MM.1S (cell line): ENCODE results near the gene MS4A12.

Source experiments
- CTCF ChIP-seq: fragments of 300-600 bp; sonication (generic); IDR thresholded peaks from 2 replicates; pipeline ENCODE4 v1.5.1; 2016; ENCODE audit warnings: antibody characterized with exemption, low read length, mixed read lengths
- EZH2 ChIP-seq: fragments of 300-600 bp; sonication (generic); optimal IDR thresholded peaks from 2 replicates; pipeline ENCODE3; 2017; ENCODE audit warnings: low read depth, mild to moderate bottlenecking, antibody characterized with exemption, low read length, mixed read lengths

- TF ChIP-seq CTCF (no peak), EZH2 (no peak)
Measured at GRCh38 chr11:60447846-60448245, 44.7 kb upstream of the MS4A12 start.
